BLaER1 treated with 17β-estradiol and CSF1 and Interleukin-3, amounts not matched to agents 10 nM and 100 nM (cell line): ENCODE measurements around the gene PHF14.
"Not testable (repeated sequence)": the region's sequence is repeated elsewhere in the genome, so short reads cannot be mapped to it uniquely, and the experiment has no call there.

Source experiments
- H3K27ac ChIP-seq, 11 experiments: shearing (Covaris generic); formaldehyde crosslinking; 2 replicates each; pipeline ENCODE4 v1.8.1; 2022
- H3K27me3 ChIP-seq, 11 experiments: shearing (Covaris generic); formaldehyde crosslinking; 2 replicates each; pipeline ENCODE4 v1.8.1; 2022
- H3K36me3 ChIP-seq, 11 experiments: shearing (Covaris generic); formaldehyde crosslinking; 2 replicates each; pipeline ENCODE4 v1.8.1; 2022
- H3K4me1 ChIP-seq, 10 experiments: shearing (Covaris generic); formaldehyde crosslinking; 2 replicates each; pipeline ENCODE4 v1.8.1; 2022
- H3K4me2 ChIP-seq, 11 experiments: shearing (Covaris generic); formaldehyde crosslinking; 2 replicates each; pipeline ENCODE4 v1.8.1; 2022
- H3K4me3 ChIP-seq, 10 experiments: shearing (Covaris generic); formaldehyde crosslinking; 2 replicates each; pipeline ENCODE4 v1.8.1; 2022
- H3K9ac ChIP-seq, 11 experiments: shearing (Covaris generic); formaldehyde crosslinking; 2 replicates each; pipeline ENCODE4 v1.8.1; 2022
- H3K9me3 ChIP-seq, 11 experiments: shearing (Covaris generic); formaldehyde crosslinking; replicated peaks in 1 of 11; 2 replicates each; pipeline ENCODE4 v1.8.1; 2022
- H4K20me1 ChIP-seq, 11 experiments: shearing (Covaris generic); formaldehyde crosslinking; 2 replicates each; pipeline ENCODE4 v1.8.1; 2022
- Cebpa-rat ChIP-seq, 11 experiments: shearing (Covaris generic); IDR thresholded peaks; 2 replicates each; pipeline ENCODE4 v1.8.1; 2022

PHF14 gene

GRCh38 chr7:10972174-10972573 lies 1.5 kb upstream of the PHF14 start:
- Histone ChIP-seq H3K9me3 (peaks cover 4 to 19% (median 9%) of the 10 kb centered on the region in 11 experiments; a peak in 17 of 22 replicates), H3K4me3 (no peak overlapping the region), H3K9ac (no peak overlapping the region), H3K36me3 (peaks cover 4 to 18% (median 16%) of the 10 kb centered on the region in 11 experiments; a peak in 21 of 22 replicates), H3K4me2 (no peak overlapping the region), H3K4me1 (peaks cover 17 to 34% (median 21%) of the 10 kb centered on the region in 10 experiments; a peak in 19 of 20 replicates), H3K27ac (no peak overlapping the region), H3K27me3 (no peaks in the 10 kb centered on the region), H4K20me1 (no peaks in the 10 kb centered on the region; a peak in 1 of 22 replicates)
- TF ChIP-seq Cebpa-rat (IDR thresholded peaks at IDR 0.05): no peak

GRCh38 chr7:10973942-10974911 lies 555 bp downstream of the PHF14 start:
- Histone ChIP-seq H3K36me3 (peaks cover 10 to 36% (median 31%) of the 10 kb centered on the region in 11 experiments), H3K4me1 (peaks cover 17 to 34% (median 21%) of the 10 kb centered on the region in 10 experiments; a peak in 19 of 20 replicates), H3K9me3 (peaks cover 0 to 22% (median 12%) of the 10 kb centered on the region in 11 experiments; a peak in 9 of 22 replicates), H3K9ac (peak overlapping the region; percentile 84 to 97 (median 92)), H3K4me3 (peak overlapping the region; percentile 68 to 86 (median 78)), H3K4me2 (peak overlapping the region; percentile 83 to 99 (median 89)), H4K20me1 (peaks cover 0 to 6% (median 0%) of the 10 kb centered on the region in 11 experiments; a peak in 4 of 22 replicates), H3K27ac (peak overlapping the region; percentile 74 to 97 (median 94)), H3K27me3 (no peaks in the 10 kb centered on the region)
- no peak for TF ChIP-seq Cebpa-rat (IDR thresholded peaks at IDR 0.05)

- Histone ChIP-seq H3K4me2 (peak overlapping the region in 5 of 11 experiments; percentile 2 to 89 (median 83); a peak in 4 of 22 replicates), H3K9me3 (peaks cover 0 to 22% (median 12%) of the 10 kb centered on the region in 11 experiments; a peak in 9 of 22 replicates), H4K20me1 (peaks cover 0 to 32% (median 8%) of the 10 kb centered on the region in 11 experiments; a peak in 9 of 22 replicates), H3K4me3 (no peak overlapping the region), H3K36me3 (peaks cover 11 to 65% (median 58%) of the 10 kb centered on the region in 11 experiments), H3K4me1 (peaks cover 17 to 34% (median 21%) of the 10 kb centered on the region in 10 experiments; a peak in 19 of 20 replicates), H3K27me3 (no peaks in the 10 kb centered on the region), H3K27ac (no peak overlapping the region), H3K9ac (no peak overlapping the region)
- no peak for TF ChIP-seq Cebpa-rat (IDR thresholded peaks at IDR 0.05)
Measured at GRCh38 chr7:10977113-10977512, 3.4 kb downstream of the PHF14 start.

- H3K4me3 ChIP-seq: no peak overlapping the region
- peaks cover 0 to 22% (median 7%) of the 10 kb centered on the region in 11 experiments; a peak in 11 of 22 replicates for H3K9me3 ChIP-seq
- H3K27me3 ChIP-seq: no peaks in the 10 kb centered on the region
- no peak overlapping the region for H3K27ac ChIP-seq
- peaks cover 34 to 97% (median 89%) of the 10 kb centered on the region in 11 experiments for H3K36me3 ChIP-seq
- TF ChIP-seq Cebpa-rat (IDR thresholded peaks at IDR 0.05): no peak
- H4K20me1 ChIP-seq: peaks cover 0 to 72% (median 13%) of the 10 kb centered on the region in 11 experiments; a peak in 12 of 22 replicates
- H3K4me2 ChIP-seq: no peak overlapping the region
- H3K4me1 ChIP-seq: peaks cover 0 to 8% (median 2%) of the 10 kb centered on the region in 10 experiments; a peak in 8 of 20 replicates
- H3K9ac ChIP-seq: no peak overlapping the region
Measured at GRCh38 chr7:10981317-10981716, 7.6 kb downstream of the PHF14 start.

- Histone ChIP-seq H3K36me3 (peaks cover 66 to 98% (median 89%) of the 10 kb centered on the region in 11 experiments), H4K20me1 (peaks cover 0 to 27% (median 0%) of the 10 kb centered on the region in 11 experiments; a peak in 8 of 22 replicates), H3K9me3 (peaks cover 28 to 52% (median 39%) of the 10 kb centered on the region in 11 experiments)
- H3K4me2 ChIP-seq, H3K27ac ChIP-seq, H3K4me1 ChIP-seq, H3K9ac ChIP-seq, H3K4me3 ChIP-seq, H3K27me3 ChIP-seq: not testable (repeated sequence)
Measured at GRCh38 chr7:10990748-10991147, 17.1 kb downstream of the PHF14 start.

- H3K9ac ChIP-seq, H3K4me3 ChIP-seq, H3K4me2 ChIP-seq, H3K27ac ChIP-seq, H3K27me3 ChIP-seq: not testable (repeated sequence)
- Histone ChIP-seq H4K20me1 (peaks cover 0 to 54% (median 27%) of the 10 kb centered on the region in 11 experiments; a peak in 17 of 22 replicates), H3K36me3 (peaks cover 58 to 100% (median 86%) of the 10 kb centered on the region in 11 experiments), H3K4me1 (peaks cover 0 to 17% (median 8%) of the 10 kb centered on the region in 10 experiments; a peak in 11 of 20 replicates), H3K9me3 (peaks cover 30 to 55% (median 44%) of the 10 kb centered on the region in 11 experiments)
Measured at GRCh38 chr7:10995482-10996166, 22.0 kb downstream of the PHF14 start.

GRCh38 chr7:10998996-10999757 lies 25.5 kb downstream of the PHF14 start:
- Histone ChIP-seq H4K20me1 (peaks cover 0 to 87% (median 42%) of the 10 kb centered on the region in 11 experiments; a peak in 17 of 22 replicates), H3K4me2 (peak overlapping the region in 6 of 11 experiments; percentile 2 to 19 (median 3); a peak in 1 of 22 replicates), H3K27ac (no peak overlapping the region), H3K4me3 (no peak overlapping the region), H3K36me3 (peaks cover 32 to 99% (median 78%) of the 10 kb centered on the region in 11 experiments), H3K27me3 (no peaks in the 10 kb centered on the region), H3K4me1 (peaks cover 0 to 17% (median 8%) of the 10 kb centered on the region in 10 experiments; a peak in 11 of 20 replicates), H3K9me3 (peaks cover 17 to 34% (median 20%) of the 10 kb centered on the region in 11 experiments), H3K9ac (no peak overlapping the region)
- no peak for TF ChIP-seq Cebpa-rat (IDR thresholded peaks at IDR 0.05)

- no peak for TF ChIP-seq Cebpa-rat (IDR thresholded peaks at IDR 0.05)
Measured at GRCh38 chr7:11005202-11005601, 31.5 kb downstream of the PHF14 start.

More at GRCh38 chr7:11005202-11005601, 31.5 kb downstream of the PHF14 start:
- Histone ChIP-seq H3K4me1 (no peaks in the 10 kb centered on the region), H3K4me3 (no peak overlapping the region), H3K9me3 (peaks cover 0 to 7% (median 0%) of the 10 kb centered on the region in 11 experiments; a peak in 4 of 22 replicates), H3K9ac (no peak overlapping the region), H3K36me3 (peaks cover 23 to 94% (median 72%) of the 10 kb centered on the region in 11 experiments), H4K20me1 (peaks cover 0 to 97% (median 30%) of the 10 kb centered on the region in 11 experiments; a peak in 13 of 22 replicates), H3K27ac (no peak overlapping the region), H3K27me3 (no peaks in the 10 kb centered on the region), H3K4me2 (no peak overlapping the region)
